ENCODE data around the gene LRRC57. TPM values are rescaled to one million over a fixed set of nuclear protein-coding genes. Genes with fewer than 3 reads are reported as not detected.

LRRC57 gene
- total RNA-seq, 1 experiment from 2014 or later: 18.7 TPM

DNA sequence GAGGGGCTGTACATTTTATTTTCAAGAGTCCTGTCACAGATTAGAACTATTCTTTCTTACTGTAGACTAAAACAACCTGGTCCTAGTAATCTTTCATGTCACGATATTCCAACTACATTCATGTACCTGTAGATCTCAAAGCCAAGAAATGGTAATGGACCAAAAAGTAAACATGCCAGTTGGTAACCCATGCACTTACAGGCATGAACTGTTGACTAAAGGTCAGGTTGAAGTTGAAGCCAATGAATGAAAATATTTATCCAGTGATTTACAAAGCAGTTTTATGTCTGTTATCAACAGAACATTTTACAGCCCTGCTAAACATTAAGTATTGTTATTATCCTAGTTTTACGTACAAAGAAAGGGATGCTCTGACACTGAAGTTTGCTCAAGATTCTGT is 25.3 kb downstream of the LRRC57 start:
- Histone ChIP-seq H3T11ph (ENCODE audit: low read length) (no peak overlapping the region), H4K91ac (ENCODE audit: insufficient read length, low read depth, low read length) (no peak overlapping the region), H3K14ac (ENCODE audit: insufficient read depth, low read length) (no peak overlapping the region), H3K79me2 (ENCODE audit: insufficient read depth, low read length) (no peaks in the 10 kb centered on the region), H2BK12ac (ENCODE audit: insufficient read length, low read depth, low read length) (no peak overlapping the region), H3K56ac (ENCODE audit: insufficient read length, low read depth, low read length) (no peak overlapping the region), H2BK20ac (ENCODE audit: low read depth, low read length, poor library complexity, severe bottlenecking) (no peak overlapping the region), H4K20me1 (ENCODE audit: control insufficient read depth, insufficient read depth, insufficient read length) (no peaks in the 10 kb centered on the region), H3K23me2 (ENCODE audit: insufficient read length, low read depth, low read length, poor library complexity, severe bottlenecking) (no peaks in the 10 kb centered on the region), H2AFZ (ENCODE audit: low read length) (no peak overlapping the region), H3K4ac (ENCODE audit: low read depth, low read length) (no peak overlapping the region), H3K18ac (ENCODE audit: insufficient read length, low read depth, low read length) (no peak overlapping the region), H3K27ac (ENCODE audit: insufficient read length, low read depth, low read length) (no peak overlapping the region), H3K4me2 (ENCODE audit: insufficient read depth, insufficient read length, low read length) (no peak overlapping the region), H3K4me1 (ENCODE audit: insufficient read depth, low read length) (no peaks in the 10 kb centered on the region), H2BK120ac (ENCODE audit: low read depth, low read length, poor library complexity, severe bottlenecking) (no peak overlapping the region), H4K8ac (replicated peaks; ENCODE audit: insufficient read length, low read depth, low read length) (no peak overlapping the region), H2AK5ac (ENCODE audit: insufficient read length, low read length) (no peak overlapping the region), H2BK5ac (ENCODE audit: insufficient read length, low read length) (no peak overlapping the region), H3K27me3 (ENCODE audit: insufficient read depth, low read length) (no peaks in the 10 kb centered on the region), H3K9ac (ENCODE audit: extremely low read depth, insufficient read length, low read length) (no peak overlapping the region), H3K23ac (ENCODE audit: insufficient read length, low read depth, low read length) (no peak overlapping the region), H2BK15ac (ENCODE audit: low read depth, low read length) (no peak overlapping the region), H4K5ac (ENCODE audit: insufficient read length, low read depth, low read length) (no peak overlapping the region), H3K9me3 (ENCODE audit: control insufficient read depth, low read depth, low read length) (no peaks in the 10 kb centered on the region), H3K79me1 (ENCODE audit: insufficient read depth, low read depth, low read length, poor library complexity, severe bottlenecking) (no peaks in the 10 kb centered on the region)
- no peaks in the 10 kb centered on the region for H3K27me3 Mint-ChIP-seq (ENCODE audit: low read depth)
- H3K36me3 Mint-ChIP-seq (ENCODE audit: insufficient read depth in 1 of 3, low read depth in 3 of 3): peaks cover 7 to 47% (median 31%) of the 10 kb centered on the region in 3 experiments
- TF ChIP-seq, protein P1, sequence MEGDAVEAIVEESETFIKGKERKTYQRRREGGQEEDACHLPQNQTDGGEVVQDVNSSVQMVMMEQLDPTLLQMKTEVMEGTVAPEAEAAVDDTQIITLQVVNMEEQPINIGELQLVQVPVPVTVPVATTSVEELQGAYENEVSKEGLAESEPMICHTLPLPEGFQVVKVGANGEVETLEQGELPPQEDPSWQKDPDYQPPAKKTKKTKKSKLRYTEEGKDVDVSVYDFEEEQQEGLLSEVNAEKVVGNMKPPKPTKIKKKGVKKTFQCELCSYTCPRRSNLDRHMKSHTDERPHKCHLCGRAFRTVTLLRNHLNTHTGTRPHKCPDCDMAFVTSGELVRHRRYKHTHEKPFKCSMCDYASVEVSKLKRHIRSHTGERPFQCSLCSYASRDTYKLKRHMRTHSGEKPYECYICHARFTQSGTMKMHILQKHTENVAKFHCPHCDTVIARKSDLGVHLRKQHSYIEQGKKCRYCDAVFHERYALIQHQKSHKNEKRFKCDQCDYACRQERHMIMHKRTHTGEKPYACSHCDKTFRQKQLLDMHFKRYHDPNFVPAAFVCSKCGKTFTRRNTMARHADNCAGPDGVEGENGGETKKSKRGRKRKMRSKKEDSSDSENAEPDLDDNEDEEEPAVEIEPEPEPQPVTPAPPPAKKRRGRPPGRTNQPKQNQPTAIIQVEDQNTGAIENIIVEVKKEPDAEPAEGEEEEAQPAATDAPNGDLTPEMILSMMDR (conservative IDR thresholded peaks at IDR 0.05): no peak
- no peaks in the 10 kb centered on the region for H3K9me3 Mint-ChIP-seq
- no peak for DNase-seq
- no peak overlapping the region for H3K4me3 Mint-ChIP-seq
- H3K4me1 Mint-ChIP-seq: no peaks in the 10 kb centered on the region
- WGBS (ENCODE audit: extremely low coverage, insufficient read length, low lambda C conversion rate): no CpG with 5 or more reads among the region's 2 CpGs
- H3K27ac Mint-ChIP-seq: no peak overlapping the region; a peak in 1 of 7 replicates

Measured in H9 (cell line).